ENCODE data around the gene SIRT7.

- TF ChIP-seq TCF12 (IDR thresholded peaks at IDR 0.05; ENCODE audit: low read depth) (no peak), USF1 (IDR thresholded peaks at IDR 0.05) (no peak), CEBPB (IDR thresholded peaks at IDR 0.05) (no peak), FOXM1 (IDR thresholded peaks at IDR 0.05; ENCODE audit: borderline replicate concordance, low read depth) (no peak), TAF1 (IDR thresholded peaks at IDR 0.05; ENCODE audit: low read depth) (no peak), EGR1 (IDR thresholded peaks at IDR 0.05) (no peak)
Measured at GRCh38 chr17:81942167-81942553, 24.2 kb upstream of the SIRT7 start.

All from Ishikawa (cell line).